T-helper 9 cell (primary cell): ENCODE data around the gene STK32C.

Source experiments
- DNase-seq: peaks from one replicate; pipeline ENCODE4 v3.0.0-alpha.2; 2020

The STK32C gene

GRCh38 chr10:132206806-132207535 is 100.8 kb downstream of the STK32C start:
- DNase-seq: no peak

GRCh38 chr10:132206377-132206745 is 101.4 kb downstream of the STK32C start:
- no peak for DNase-seq

- DNase-seq: no peak
Observed at GRCh38 chr10:132205650-132206376, 101.9 kb downstream of the STK32C start.

GRCh38 chr10:132204781-132205473 is 102.8 kb downstream of the STK32C start:
- DNase-seq: no peak

- no peak for DNase-seq
Observed at GRCh38 chr10:132204078-132204780, 103.5 kb downstream of the STK32C start.

GRCh38 chr10:132203256-132204077 is 104.3 kb downstream of the STK32C start:
- DNase-seq: no peak

GRCh38 chr10:132202070-132202970 is 105.4 kb downstream of the STK32C start:
- no peak for DNase-seq

GRCh38 chr10:132201111-132201969 is 106.4 kb downstream of the STK32C start:
- DNase-seq: no peak

GRCh38 chr10:132200344-132201110 is 107.2 kb downstream of the STK32C start:
- no peak for DNase-seq

GRCh38 chr10:132199854-132200311 is 107.9 kb downstream of the STK32C start:
- no peak for DNase-seq

GRCh38 chr10:132199268-132199853 is 108.4 kb downstream of the STK32C start:
- no peak for DNase-seq

GRCh38 chr10:132198381-132199181 is 109.2 kb downstream of the STK32C start:
- DNase-seq: no peak

- DNase-seq: no peak
Observed at GRCh38 chr10:132198068-132198370, 109.7 kb downstream of the STK32C start.

GRCh38 chr10:132197271-132198067 is 110.3 kb downstream of the STK32C start:
- DNase-seq: no peak

- DNase-seq: no peak
Observed at GRCh38 chr10:132196178-132197113, 111.3 kb downstream of the STK32C start.
